Urothelium cell line (cell line): ENCODE results near the gene CCT6A.
"Not testable (repeated sequence)": the region's sequence is repeated elsewhere in the genome, so short reads cannot be mapped to it uniquely, and the experiment has no call there.

Source experiments
- DNase-seq: peaks from one replicate; pipeline ENCODE4 v3.0.0; 2011; ENCODE audit warnings: low spot score, mixed read lengths
- FAIRE-seq: peaks from 2 replicates; lab custom pipeline; 2011; peaks lifted over from hg19 to GRCh38; lab: Jason Lieb, UNC

CCT6A gene

DNA sequence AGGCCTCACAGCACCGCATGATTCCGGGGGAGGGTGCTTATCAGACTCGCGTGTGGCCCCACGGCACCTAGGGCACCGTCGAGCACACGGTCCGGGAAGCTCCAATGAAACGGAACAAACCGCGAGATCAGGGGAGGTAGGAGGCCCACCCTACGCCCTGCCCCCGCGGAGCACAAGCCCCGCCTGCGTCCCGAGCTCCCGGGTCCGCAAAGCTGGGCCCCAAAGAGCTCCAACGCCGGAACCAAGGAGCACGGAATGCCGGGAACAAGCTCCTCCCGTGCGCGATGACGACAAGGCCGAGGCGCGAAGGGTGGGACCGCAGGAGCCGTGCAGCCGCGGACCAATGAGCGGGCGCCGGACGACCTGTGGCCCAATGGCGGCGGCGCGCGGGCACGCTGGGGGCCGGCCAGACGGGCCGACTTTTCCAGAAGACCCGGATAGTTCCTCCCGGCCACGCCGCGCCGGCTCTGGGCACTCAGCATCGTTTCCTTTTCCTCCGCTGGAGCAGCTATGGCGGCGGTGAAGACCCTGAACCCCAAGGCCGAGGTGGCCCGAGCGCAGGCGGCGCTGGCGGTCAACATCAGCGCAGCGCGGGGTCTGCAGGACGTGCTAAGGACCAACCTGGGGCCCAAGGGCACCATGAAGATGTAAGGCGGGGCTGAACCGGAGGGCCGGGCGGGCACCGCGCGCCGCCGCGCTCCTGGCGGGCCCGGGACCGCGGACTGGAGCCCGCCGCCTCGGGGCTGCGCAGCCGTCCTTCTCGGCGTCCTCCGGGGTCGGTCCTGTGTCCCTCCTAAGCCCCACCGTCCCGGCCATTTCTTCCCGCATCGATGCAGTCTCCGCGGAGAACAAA is at the start of gene CCT6A, which contains the start of gene PSPH:
TSS of gene CCT6A (plus strand) at position 427 of the 853 bp plus-strand sequence. CDS start at position 511, 84 bp downstream.
TSS of gene PSPH (minus strand) at position 106 of the 853 bp plus-strand sequence. CDS start 30,232 bp downstream, outside the sequence.
- FAIRE-seq (peak; percentile 59), DNase-seq (peak; percentile 98)

GRCh38 chr7:56003749-56004148 is 47.8 kb upstream of the CCT6A start:
- FAIRE-seq (no peak), DNase-seq (no peak)

DNA sequence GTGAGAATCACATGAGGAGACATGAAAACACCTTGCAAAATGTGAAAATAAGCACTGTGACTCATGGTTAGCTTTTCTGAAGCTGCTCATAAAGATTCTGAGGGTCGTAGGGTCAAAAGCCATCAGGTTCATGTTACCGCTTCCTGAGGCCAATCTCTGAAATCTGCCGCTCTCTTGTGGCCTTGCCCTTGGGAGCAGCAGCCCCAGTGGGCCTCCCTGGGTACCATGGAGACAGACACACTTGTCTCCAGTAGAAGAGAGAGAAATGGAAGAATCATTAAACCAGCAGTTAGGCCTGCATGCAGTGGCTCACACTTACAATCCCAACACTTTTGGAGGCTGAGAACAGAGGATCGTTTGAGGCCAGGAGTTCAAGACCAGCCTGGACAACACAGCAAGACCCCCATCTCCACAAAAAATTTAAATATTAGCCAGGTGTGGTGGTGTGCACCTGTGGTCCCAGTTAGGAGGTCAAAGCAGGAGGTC is 44.4 kb upstream of the CCT6A start:
- DNase-seq (no peak), FAIRE-seq (no peak)

DNA sequence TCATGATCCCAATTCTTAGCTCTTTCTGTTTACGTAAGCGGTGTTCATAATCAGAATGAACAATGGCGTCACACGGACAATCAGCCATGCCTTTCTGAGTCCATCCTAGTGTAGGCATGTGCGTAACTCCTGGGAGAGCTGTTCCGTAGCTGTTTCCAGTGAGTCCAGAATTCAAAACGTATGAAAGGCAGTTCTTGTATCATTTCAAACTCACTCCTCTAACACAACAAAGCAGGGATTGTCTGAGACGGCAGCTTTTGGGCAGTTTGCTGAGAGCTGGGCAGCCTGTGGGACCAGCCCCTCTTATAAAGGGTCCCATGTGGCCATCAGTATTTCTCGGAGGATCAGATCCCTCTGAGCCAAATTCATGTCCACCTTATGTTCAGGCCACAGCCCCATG is 43.7 kb upstream of the CCT6A start:
- FAIRE-seq = no peak
- no peak for DNase-seq

DNA sequence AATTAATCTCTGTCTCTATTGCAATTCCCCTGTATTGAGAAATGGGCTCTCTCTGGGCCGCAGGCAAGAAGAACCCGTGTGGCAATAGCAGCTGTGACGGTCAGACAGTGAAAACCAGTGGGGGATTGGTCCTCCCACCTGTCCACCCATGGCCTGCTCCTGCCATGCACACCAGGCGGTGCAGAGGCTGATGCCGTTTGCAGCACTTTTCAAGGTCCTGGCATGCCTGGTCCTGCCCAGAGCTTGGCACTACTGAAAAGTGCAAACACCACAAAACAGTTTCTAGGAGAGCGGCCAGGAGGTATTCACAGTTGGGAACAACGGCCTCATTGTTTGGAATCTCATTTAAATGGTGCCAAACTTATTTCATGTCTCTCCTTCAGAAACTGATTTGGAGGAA is 41.9 kb upstream of the CCT6A start:
- peak; percentile 78 for FAIRE-seq

GRCh38 chr7:56017015-56017414 is 34.5 kb upstream of the CCT6A start:
- DNase-seq = not testable (repeated sequence)
- FAIRE-seq = peak; percentile 94

More for the DNA sequence above, 41.9 kb upstream of the CCT6A start:
- peak; percentile 37 for DNase-seq

GRCh38 chr7:56019501-56019900 is 32.1 kb upstream of the CCT6A start:
- DNase-seq = no peak
- FAIRE-seq = peak; percentile 20

- FAIRE-seq (no peak), DNase-seq (no peak)
Measured at GRCh38 chr7:56023500-56023899, 28.1 kb upstream of the CCT6A start.

DNA sequence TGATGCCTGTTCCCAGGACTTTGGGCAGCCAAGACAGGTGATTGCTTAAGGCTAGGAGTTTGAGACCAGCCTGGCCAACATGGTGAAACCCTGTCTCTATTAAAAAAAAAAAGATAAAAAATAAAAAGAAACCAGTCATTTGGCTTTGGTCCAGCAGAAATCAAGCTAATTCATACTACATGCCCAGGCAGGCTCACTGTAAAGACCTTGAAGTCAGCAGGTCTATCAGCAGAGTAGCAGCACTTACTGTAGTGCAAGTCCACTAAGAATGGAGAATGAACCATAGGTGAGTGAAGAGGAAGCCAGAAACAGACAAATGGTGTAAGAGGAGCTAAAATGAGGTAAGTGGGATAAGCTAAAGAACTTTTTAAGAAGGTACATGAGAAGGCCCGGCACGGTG is 25.0 kb upstream of the CCT6A start:
- DNase-seq = no peak
- FAIRE-seq = no peak

DNA sequence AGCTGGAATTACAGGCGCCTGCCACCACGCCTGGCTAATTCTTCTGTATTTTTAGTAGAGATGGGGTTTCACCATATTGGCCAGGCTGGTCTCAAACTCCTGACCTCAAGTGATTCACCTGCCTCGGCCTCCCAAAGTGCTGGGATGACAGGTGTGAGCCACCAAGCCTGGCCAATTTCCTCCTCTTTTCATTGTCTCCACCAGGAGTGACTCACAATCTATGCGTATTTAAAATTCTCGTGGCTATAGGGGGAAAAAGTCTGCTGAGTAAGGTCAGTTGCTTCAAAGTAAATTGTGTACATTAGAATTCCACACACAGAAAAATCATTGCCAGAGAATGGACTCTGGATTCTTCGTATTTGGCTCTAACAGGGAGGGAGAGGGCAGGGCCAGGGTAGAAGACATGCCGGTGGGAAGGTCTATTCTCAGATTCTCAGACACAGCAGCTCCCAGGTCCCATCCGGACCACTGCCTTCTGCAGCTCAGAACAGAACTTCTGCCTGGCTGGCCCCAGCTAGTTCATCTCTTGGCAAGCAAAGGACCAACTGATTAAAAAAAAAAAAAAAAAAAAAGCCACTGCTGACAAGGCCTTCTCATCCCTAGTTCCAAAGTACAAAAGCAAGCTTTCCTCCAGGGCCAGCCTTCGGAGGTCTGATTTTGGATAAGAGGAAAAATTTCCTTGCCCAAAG is 22.5 kb upstream of the CCT6A start:
- DNase-seq (no peak), FAIRE-seq (no peak)

GRCh38 chr7:56030340-56030739 is 21.2 kb upstream of the CCT6A start:
- DNase-seq (no peak), FAIRE-seq (no peak)

DNA sequence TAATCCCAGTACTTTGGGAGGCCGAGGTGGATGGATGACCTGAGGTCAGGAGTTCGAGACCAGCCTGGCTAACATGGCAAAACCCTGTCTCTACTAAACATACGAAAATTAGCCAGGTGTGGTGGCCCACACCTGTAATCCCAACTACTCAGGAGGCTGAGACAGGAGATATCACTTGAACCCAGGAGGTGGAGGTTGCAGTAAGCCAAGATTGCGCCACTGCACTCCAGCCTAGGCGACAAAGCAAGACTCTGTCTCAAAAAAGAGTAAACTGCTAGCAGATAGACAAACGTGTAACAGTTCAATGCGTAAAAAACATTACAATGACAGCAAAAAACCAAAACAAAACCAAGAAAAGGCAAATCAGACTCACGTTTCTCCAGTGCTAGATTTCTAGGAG is 20.0 kb upstream of the CCT6A start:
- not testable (repeated sequence) for FAIRE-seq, DNase-seq

DNA sequence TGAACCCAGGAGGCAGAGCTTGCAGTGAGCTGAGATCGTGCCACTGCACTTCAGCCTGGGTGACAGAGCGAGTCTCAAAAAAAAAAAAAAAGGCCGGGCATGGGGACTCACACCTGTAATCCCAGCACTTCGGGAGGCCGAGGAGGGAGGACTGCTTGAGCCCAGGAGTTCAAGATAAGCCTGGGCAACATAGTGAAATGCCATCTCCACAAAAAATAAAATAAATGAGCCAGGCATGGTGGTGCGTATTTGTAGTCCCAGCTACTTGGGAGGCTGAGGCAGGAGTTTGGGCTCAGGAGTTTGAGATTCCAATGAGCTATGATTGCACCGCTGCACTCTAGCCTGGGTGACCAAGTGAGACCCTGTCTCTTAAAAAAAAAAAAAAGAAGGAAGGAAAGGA is 19.0 kb upstream of the CCT6A start:
- DNase-seq, FAIRE-seq: not testable (repeated sequence)

GRCh38 chr7:56033671-56034432 is 17.7 kb upstream of the CCT6A start:
- DNase-seq (peak; percentile 91), FAIRE-seq (no peak)

GRCh38 chr7:56040730-56041129 is 10.8 kb upstream of the CCT6A start:
- DNase-seq = no peak
- no peak for FAIRE-seq

DNA sequence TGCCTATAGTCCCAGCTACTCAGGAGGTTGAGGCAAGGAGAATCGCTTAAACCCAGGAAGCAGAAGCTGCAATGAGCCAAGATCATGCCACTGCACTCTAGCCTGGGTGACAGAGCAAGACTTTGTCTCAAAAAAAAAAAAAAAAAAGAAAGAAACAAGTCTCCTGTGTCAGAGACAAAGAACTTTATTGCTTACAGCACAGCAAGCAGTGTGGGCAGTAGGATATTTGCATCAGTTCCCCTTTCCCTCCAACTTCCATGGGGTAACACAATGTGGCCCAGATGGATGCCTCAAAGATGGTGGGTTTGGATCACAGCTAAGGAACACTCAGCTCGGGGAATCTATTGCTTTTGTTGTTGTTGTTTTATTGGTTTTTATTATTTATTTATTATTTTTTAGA is 5.8 kb upstream of the CCT6A start:
- not testable (repeated sequence) for DNase-seq, FAIRE-seq

GRCh38 chr7:56046721-56047445 is 4.7 kb upstream of the CCT6A start:
- no peak for DNase-seq
- FAIRE-seq = no peak

GRCh38 chr7:56047446-56048116 is 4.0 kb upstream of the CCT6A start:
- FAIRE-seq, DNase-seq: not testable (repeated sequence)

- no peak for DNase-seq
- FAIRE-seq = no peak
Measured at GRCh38 chr7:56048245-56048644, 3.3 kb upstream of the CCT6A start.

DNA sequence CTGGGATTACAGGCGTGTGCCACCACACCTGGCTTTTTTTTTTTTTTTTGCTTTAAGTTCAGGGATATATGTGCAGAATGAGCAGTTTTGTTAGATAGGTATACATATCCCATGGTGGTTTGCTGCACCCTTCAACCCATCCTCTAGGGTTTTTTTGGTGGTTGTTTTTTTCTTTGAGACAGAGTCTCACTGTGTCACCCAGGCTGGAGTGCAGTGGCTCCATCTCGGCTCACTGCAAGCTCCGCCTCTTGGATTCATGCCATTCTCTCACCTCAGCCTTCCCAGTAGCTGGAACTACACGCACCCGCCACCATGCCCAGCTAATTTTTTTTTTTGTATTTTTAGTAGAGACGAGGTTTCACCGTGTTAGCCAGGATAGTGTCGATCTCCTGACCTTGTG is 2.8 kb upstream of the CCT6A start:
- DNase-seq, FAIRE-seq: not testable (repeated sequence)
